WTC11 (cell line): Measurements from ENCODE around the gene GPC5. TPM values are rescaled to one million over a fixed set of nuclear protein-coding genes. Genes with fewer than 3 reads are reported as not detected.

Source experiments
- ATAC-seq: fragments of 200-7000 bp; cut with Tn5 transposase; 2 replicates; pipeline ENCODE4 v1.10.0; 2021; ENCODE audit warnings: mild to moderate bottlenecking, moderate library complexity
- CTCF ChIA-PET: fragments of 300-600 bp; sonication (Branson Sonifier 250); formaldehyde crosslinking; loops from one replicate; lab custom pipeline; 2021; ENCODE audit warnings: antibody characterized with exemption; lab: Charles Lee
- POLR2A ChIA-PET: fragments of 350-600 bp; sonication (Branson Sonifier 250); formaldehyde crosslinking; loops from one replicate; lab custom pipeline; 2021; ENCODE audit warnings: antibody characterized with exemption; lab: Charles Lee
- DNase-seq: peaks from one replicate; pipeline ENCODE4 v3.0.0; 2021; ENCODE audit warnings: low spot score
- H3K27ac Mint-ChIP-seq: 2 replicates; pipeline ENCODE4 v1.8.0; 2021; ENCODE audit warnings: mixed read lengths
- H3K27me3 Mint-ChIP-seq: 2 replicates; pipeline ENCODE4 v1.8.0; 2021; ENCODE audit warnings: low read depth, mild to moderate bottlenecking, moderate library complexity, mixed read lengths
- H3K36me3 Mint-ChIP-seq: 2 replicates; pipeline ENCODE4 v1.8.0; 2021; ENCODE audit warnings: mixed read lengths
- H3K4me1 Mint-ChIP-seq: 2 replicates; pipeline ENCODE4 v1.8.0; 2022; ENCODE audit warnings: mixed read lengths
- H3K4me3 Mint-ChIP-seq: 2 replicates; pipeline ENCODE4 v1.8.0; 2021; ENCODE audit warnings: mild to moderate bottlenecking, moderate library complexity, mixed read lengths
- H3K9me3 Mint-ChIP-seq: 2 replicates; pipeline ENCODE4 v1.8.0; 2021; ENCODE audit warnings: mixed read lengths
- ARID4B ChIP-seq: sonication (generic); formaldehyde crosslinking; IDR thresholded peaks from 2 replicates; pipeline ENCODE4 v1.8.0; 2023; ENCODE audit warnings: missing genetic modification reagents, mild to moderate bottlenecking, borderline replicate concordance
- CDX4 ChIP-seq: fragments of 250-450 bp; sonication (Bioruptor Pico); IDR thresholded peaks from 2 replicates; pipeline ENCODE4 v1.9.0; 2021; ENCODE audit warnings: moderate library complexity, mild to moderate bottlenecking, inconsistent platforms, borderline replicate concordance
- CREB1 ChIP-seq: sonication (generic); formaldehyde crosslinking; IDR thresholded peaks from 2 replicates; pipeline ENCODE4 v1.8.0; 2023; ENCODE audit warnings: mild to moderate bottlenecking, missing genetic modification reagents
- E2F1 ChIP-seq: sonication (generic); formaldehyde crosslinking; IDR thresholded peaks from 2 replicates; pipeline ENCODE4 v1.8.0; 2022; ENCODE audit warnings: mild to moderate bottlenecking, missing genetic modification reagents
- NR1H2 ChIP-seq: sonication (generic); formaldehyde crosslinking; IDR thresholded peaks from 2 replicates; pipeline ENCODE4 v1.9.0; 2021; ENCODE audit warnings: mild to moderate bottlenecking, moderate library complexity, missing genetic modification reagents
- NR3C1 ChIP-seq: sonication (generic); formaldehyde crosslinking; conservative IDR thresholded peaks from 2 replicates; pipeline ENCODE4 v1.8.1; 2023; ENCODE audit warnings: low read depth, mild to moderate bottlenecking, missing genetic modification reagents
- PRDM15 ChIP-seq: sonication (generic); formaldehyde crosslinking; IDR thresholded peaks from 2 replicates; pipeline ENCODE4 v1.8.0; 2022; ENCODE audit warnings: missing genetic modification reagents
- SOX15 ChIP-seq: fragments of 250-450 bp; sonication (Bioruptor Pico); IDR thresholded peaks from 2 replicates; pipeline ENCODE4 v1.9.0; 2021; ENCODE audit warnings: mild to moderate bottlenecking
- USF2 ChIP-seq: sonication (generic); formaldehyde crosslinking; IDR thresholded peaks from 2 replicates; pipeline ENCODE4 v1.8.1; 2023; ENCODE audit warnings: mild to moderate bottlenecking, missing genetic modification reagents, moderate library complexity
- ZMAT4 ChIP-seq: fragments of 250-450 bp; sonication (Bioruptor Pico); IDR thresholded peaks from 2 replicates; pipeline ENCODE4 v1.9.0; 2021; ENCODE audit warnings: mild to moderate bottlenecking
- ZNF396 ChIP-seq: fragments of 250-450 bp; sonication (Bioruptor Pico); IDR thresholded peaks from 2 replicates; pipeline ENCODE4 v1.8.0; 2021; ENCODE audit warnings: mild to moderate bottlenecking, moderate library complexity, borderline replicate concordance
- ZNF512 ChIP-seq: sonication (generic); formaldehyde crosslinking; IDR thresholded peaks from 2 replicates; pipeline ENCODE4 v1.8.1; 2022; ENCODE audit warnings: missing genetic modification reagents, borderline replicate concordance
- total RNA-seq: library from RNA; stranded (reverse); gene quantifications from 3 replicates; pipeline ENCODE4 v1.2.3, GENCODE V29; 2021

Gene GPC5
- total RNA-seq, 1 experiment from 2014 or later: 0.46 TPM

- no peaks in the 10 kb centered on the region for H3K36me3 Mint-ChIP-seq
- TF ChIP-seq CDX4 (CRISPR knock-in tag) (no peak), CREB1 (no peak), ARID4B (CRISPR knock-in tag) (no peak), USF2 (CRISPR knock-in tag) (no peak), NR3C1 (CRISPR knock-in tag) (no peak)
Observed at GRCh38 chr13:92671821-92672220, 1273.4 kb downstream of the GPC5 start.

GRCh38 chr13:92676246-92676645 lies 1277.8 kb downstream of the GPC5 start:
- no peak for ATAC-seq
- H3K4me1 Mint-ChIP-seq: peaks cover 12% of the 10 kb centered on the region
- H3K27me3 Mint-ChIP-seq: no peaks in the 10 kb centered on the region
- DNase-seq: no peak
- no peak overlapping the region for H3K4me3 Mint-ChIP-seq
- H3K9me3 Mint-ChIP-seq: no peaks in the 10 kb centered on the region
- TF ChIP-seq NR1H2 (CRISPR knock-in tag) (no peak), ZMAT4 (no peak), ZNF396 (CRISPR knock-in tag) (no peak), PRDM15 (CRISPR knock-in tag) (no peak)
- POLR2A ChIA-PET: no interaction called here
- CTCF ChIA-PET: no interaction called here
- H3K36me3 Mint-ChIP-seq: no peaks in the 10 kb centered on the region
- H3K27ac Mint-ChIP-seq: no peak overlapping the region

More at GRCh38 chr13:92671821-92672220, 1273.4 kb downstream of the GPC5 start:
- DNase-seq (no peak), ATAC-seq (no peak)
- no peaks in the 10 kb centered on the region for H3K4me1 Mint-ChIP-seq
- CTCF ChIA-PET: no interaction called here
- no peaks in the 10 kb centered on the region for H3K27me3 Mint-ChIP-seq
- no peak overlapping the region for H3K4me3 Mint-ChIP-seq
- no peaks in the 10 kb centered on the region for H3K9me3 Mint-ChIP-seq
- POLR2A ChIA-PET: no interaction called here
- no peak overlapping the region for H3K27ac Mint-ChIP-seq

- Mint-ChIP-seq H3K4me3 (no peak overlapping the region), H3K27ac (no peak overlapping the region), H3K9me3 (peaks cover 7% of the 10 kb centered on the region), H3K36me3 (no peaks in the 10 kb centered on the region), H3K4me1 (peaks cover 21% of the 10 kb centered on the region), H3K27me3 (no peaks in the 10 kb centered on the region)
- ATAC-seq (peak; percentile 85), DNase-seq (peak; percentile 13)
- POLR2A ChIA-PET: no interaction called here
- CTCF ChIA-PET: no interaction called here
- TF ChIP-seq SOX15 (CRISPR knock-in tag) (no peak), E2F1 (CRISPR knock-in tag) (no peak), NR1H2 (CRISPR knock-in tag) (no peak), ZNF512 (CRISPR knock-in tag) (no peak)
Observed at GRCh38 chr13:92677571-92677970, 1279.2 kb downstream of the GPC5 start.
